H9 (cell line): Measurements from ENCODE around the gene HS2ST1. TPM values are rescaled to one million over a fixed set of nuclear protein-coding genes. Genes with fewer than 3 reads are reported as not detected.

Experiments
- DNase-seq: peaks from one replicate; pipeline ENCODE4 v3.0.0-alpha.2; 2017
- H2AFZ ChIP-seq: one replicate; pipeline ENCODE4 v1.6.1; 2013; ENCODE audit warnings: mild to moderate bottlenecking, low read length, control low read depth, moderate library complexity
- H2AK5ac ChIP-seq: 2 replicates; pipeline ENCODE4 v1.6.1; 2013; ENCODE audit warnings: low read length, control low read depth, mixed read lengths; ENCODE audit not compliant: insufficient read length
- H2BK120ac ChIP-seq: one replicate; pipeline ENCODE4 v1.6.1; 2013; ENCODE audit warnings: low read depth, mild to moderate bottlenecking, low read length, control low read depth, inconsistent platforms; ENCODE audit not compliant: poor library complexity, severe bottlenecking
- H2BK12ac ChIP-seq: 2 replicates; pipeline ENCODE4 v1.6.1; 2013; ENCODE audit warnings: low read length, control low read depth, mixed read lengths, low read depth; ENCODE audit not compliant: insufficient read length
- H2BK15ac ChIP-seq: 2 replicates; pipeline ENCODE4 v1.6.1; 2013; ENCODE audit warnings: low read depth, low read length, control low read depth
- H2BK20ac ChIP-seq: one replicate; pipeline ENCODE4 v1.6.1; 2013; ENCODE audit warnings: low read depth, mild to moderate bottlenecking, low read length, control low read depth, inconsistent platforms; ENCODE audit not compliant: poor library complexity, severe bottlenecking
- H2BK5ac ChIP-seq: 2 replicates; pipeline ENCODE4 v1.6.1; 2013; ENCODE audit warnings: low read length, control low read depth, mixed read lengths; ENCODE audit not compliant: insufficient read length
- H3K14ac ChIP-seq: 2 replicates; pipeline ENCODE4 v1.6.1; 2013; ENCODE audit warnings: low read length, control low read depth; ENCODE audit not compliant: insufficient read depth
- H3K18ac ChIP-seq: 2 replicates; pipeline ENCODE4 v1.6.1; 2013; ENCODE audit warnings: low read depth, mild to moderate bottlenecking, mixed read lengths, low read length, control low read depth; ENCODE audit not compliant: insufficient read length
- H3K23ac ChIP-seq: 2 replicates; pipeline ENCODE4 v1.6.1; 2013; ENCODE audit warnings: low read length, control low read depth, mixed read lengths, low read depth; ENCODE audit not compliant: insufficient read length
- H3K23me2 ChIP-seq: 2 replicates; pipeline ENCODE4 v1.6.1; 2013; ENCODE audit warnings: low read depth, mild to moderate bottlenecking, mixed read lengths, low read length, control low read depth; ENCODE audit not compliant: insufficient read length, poor library complexity, severe bottlenecking
- H3K27ac ChIP-seq: 2 replicates; pipeline ENCODE4 v1.5.1; 2013; ENCODE audit warnings: low read length, control low read depth, mixed read lengths, low read depth; ENCODE audit not compliant: insufficient read length
- H3K27me3 ChIP-seq: 2 replicates; pipeline ENCODE4 v1.6.1; 2013; ENCODE audit warnings: low read length, control low read depth, inconsistent platforms; ENCODE audit not compliant: insufficient read depth
- H3K4ac ChIP-seq: 2 replicates; pipeline ENCODE4 v1.6.1; 2013; ENCODE audit warnings: low read depth, mild to moderate bottlenecking, control low read depth, inconsistent platforms, low read length, moderate library complexity
- H3K4me1 ChIP-seq: 2 replicates; pipeline ENCODE4 v1.6.1; 2013; ENCODE audit warnings: low read length, control low read depth, inconsistent platforms; ENCODE audit not compliant: insufficient read depth
- H3K4me2 ChIP-seq: 2 replicates; pipeline ENCODE4 v1.6.1; 2013; ENCODE audit warnings: low read length, control low read depth, mixed read lengths; ENCODE audit not compliant: insufficient read length, insufficient read depth
- H3K56ac ChIP-seq: 2 replicates; pipeline ENCODE4 v1.6.1; 2013; ENCODE audit warnings: low read depth, mild to moderate bottlenecking, mixed read lengths, low read length, control low read depth; ENCODE audit not compliant: insufficient read length
- H3K79me1 ChIP-seq: 2 replicates; pipeline ENCODE4 v1.6.1; 2013; ENCODE audit warnings: low read depth, mild to moderate bottlenecking, moderate library complexity, low read length, control low read depth, inconsistent platforms; ENCODE audit not compliant: insufficient read depth, poor library complexity, severe bottlenecking
- H3K79me2 ChIP-seq: 2 replicates; pipeline ENCODE4 v1.6.1; 2013; ENCODE audit warnings: low read length, control low read depth, inconsistent platforms; ENCODE audit not compliant: insufficient read depth
- H3K9ac ChIP-seq: 2 replicates; pipeline ENCODE4 v1.6.1; 2013; ENCODE audit warnings: low read length, control low read depth, mixed read lengths; ENCODE audit not compliant: insufficient read length; ENCODE audit errors: extremely low read depth
- H3K9me3 ChIP-seq: one replicate; pipeline ENCODE4 v1.6.1; 2013; ENCODE audit warnings: low read depth, low read length, inconsistent platforms; ENCODE audit not compliant: control insufficient read depth
- H3T11ph ChIP-seq: one replicate; pipeline ENCODE4 v1.6.1; 2013; ENCODE audit warnings: mild to moderate bottlenecking, low read length, control low read depth, inconsistent platforms
- H4K20me1 ChIP-seq: one replicate; pipeline ENCODE4 v1.6.1; 2013; ENCODE audit not compliant: control insufficient read depth, insufficient read length, insufficient read depth
- H4K5ac ChIP-seq: 2 replicates; pipeline ENCODE4 v1.6.1; 2013; ENCODE audit warnings: low read depth, mild to moderate bottlenecking, mixed read lengths, low read length, control low read depth; ENCODE audit not compliant: insufficient read length
- H4K8ac ChIP-seq: replicated peaks from 2 replicates; pipeline ENCODE4 v1.6.1; 2013; ENCODE audit warnings: low read length, control low read depth, mixed read lengths, low read depth; ENCODE audit not compliant: insufficient read length
- H4K91ac ChIP-seq: 2 replicates; pipeline ENCODE4 v1.6.1; 2013; ENCODE audit warnings: low read depth, mild to moderate bottlenecking, moderate library complexity, mixed read lengths, low read length, control low read depth; ENCODE audit not compliant: insufficient read length
- H3K27ac Mint-ChIP-seq, 3 experiments: 2 replicates in 2 of 3; 3 replicates in 1 of 3; pipeline ENCODE4 v1.8.0; 2020 to 2021; ENCODE audit warnings: mixed read lengths in 3 of 3, mild to moderate bottlenecking in 1 of 3, moderate library complexity in 1 of 3
- H3K27me3 Mint-ChIP-seq: 2 replicates; pipeline ENCODE4 v1.8.0; 2021; ENCODE audit warnings: low read depth, mild to moderate bottlenecking, moderate library complexity, mixed read lengths
- H3K36me3 Mint-ChIP-seq, 3 experiments: 2 replicates in 2 of 3; 3 replicates in 1 of 3; pipeline ENCODE4 v1.8.0; 2020 to 2021; ENCODE audit warnings: low read depth in 3 of 3, mixed read lengths in 3 of 3; ENCODE audit not compliant: insufficient read depth in 1 of 3
- H3K4me1 Mint-ChIP-seq, 2 experiments: 2 replicates each; pipeline ENCODE4 v1.8.0; 2020; ENCODE audit warnings: mixed read lengths in 2 of 2
- H3K4me3 Mint-ChIP-seq, 2 experiments: 2 replicates in 1 of 2; 3 replicates in 1 of 2; pipeline ENCODE4 v1.8.0; 2020 to 2021; ENCODE audit warnings: mild to moderate bottlenecking in 2 of 2, mixed read lengths in 2 of 2, moderate library complexity in 1 of 2
- H3K9me3 Mint-ChIP-seq, 2 experiments: 2 replicates in 1 of 2; 3 replicates in 1 of 2; pipeline ENCODE4 v1.8.0; 2020; ENCODE audit warnings: mild to moderate bottlenecking in 2 of 2, mixed read lengths in 2 of 2, moderate library complexity in 1 of 2
- WGBS: extraction: QIAGEN DNeasy Blood & Tissue Kit; methylation state at CpG from one replicate; pipeline ENCODE4 v1.1.7; 2013; ENCODE audit warnings: missing lambda C conversion rate, low lambda C conversion rate, mixed read lengths; ENCODE audit not compliant: insufficient read length; ENCODE audit errors: extremely low coverage; 5-methylcytosine and 5-hydroxymethylcytosine counted together
- total RNA-seq: library from RNA; stranded (reverse); gene quantifications from 2 replicates; pipeline ENCODE4 v1.2.1, GENCODE V29; 2021
- TF ChIP-seq, protein P1 (sequence below): fragments of 200-600 bp; sonication (generic); conservative IDR thresholded peaks from 3 replicates; pipeline ENCODE4 v1.8.0; 2021; ENCODE audit warnings: antibody characterized with exemption, mild to moderate bottlenecking

The HS2ST1 gene
- total RNA-seq, 1 experiment from 2014 or later, result 20.1 TPM

DNA sequence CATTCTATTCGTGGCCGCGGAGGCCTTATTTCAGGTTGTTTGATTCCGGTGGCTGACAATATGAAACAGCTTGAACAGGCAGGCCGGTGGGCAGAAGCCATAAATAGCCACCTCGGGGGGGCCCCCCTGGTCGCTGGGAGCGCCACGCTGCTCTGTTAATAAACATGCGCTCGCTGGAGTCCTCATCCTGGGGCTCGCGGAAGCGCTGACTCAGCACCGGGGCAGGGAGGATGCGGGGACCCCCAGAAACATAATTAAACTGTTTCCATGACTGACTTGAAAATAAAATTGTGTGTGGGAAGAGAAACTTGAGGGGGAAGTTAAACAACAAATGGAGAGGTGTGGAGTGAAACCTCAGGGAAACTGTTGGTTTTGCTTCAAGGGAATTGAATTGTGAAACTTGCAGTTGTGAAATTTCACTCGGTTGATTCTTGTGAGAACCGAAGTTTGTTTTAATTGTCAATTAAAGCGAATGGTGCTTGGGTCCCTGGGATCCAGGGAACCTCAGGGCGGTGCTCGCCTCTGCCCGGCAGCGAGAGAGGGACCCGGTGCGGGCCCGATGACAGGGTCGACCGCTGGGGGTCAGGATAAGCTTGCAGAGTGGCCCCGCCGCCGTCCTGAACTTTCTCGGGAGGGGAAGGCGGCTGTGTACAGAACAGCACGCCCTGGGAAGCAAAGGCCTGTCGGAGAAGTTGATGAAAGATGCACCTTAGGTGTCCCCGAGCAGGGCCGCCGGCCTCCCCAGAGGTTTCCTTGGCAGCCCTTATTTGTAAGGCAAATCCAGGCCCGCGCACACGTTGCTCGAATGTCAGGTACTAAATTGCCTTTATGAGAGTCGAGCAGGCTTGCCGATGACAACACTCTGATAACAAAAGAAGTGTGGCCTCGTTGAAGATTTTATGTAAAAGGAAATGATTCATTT, 237.3 kb downstream of the HS2ST1 start:
- Histone ChIP-seq H3K4ac (no peak overlapping the region), H3K27ac (no peak overlapping the region), H3K14ac (peak overlapping the region; percentile 46; the same call in 1 of the 2 replicates), H2AK5ac (no peak overlapping the region), H3K79me2 (no peaks in the 10 kb centered on the region), H3K4me1 (no peaks in the 10 kb centered on the region; the same call in 1 of the 2 replicates), H3K9ac (no peak overlapping the region), H2BK12ac (no peak overlapping the region), H3K4me2 (peak overlapping the region; percentile 55), H4K5ac (no peak overlapping the region), H4K8ac (no peak overlapping the region), H2BK120ac (no peak overlapping the region), H2BK5ac (no peak overlapping the region), H3K9me3 (no peaks in the 10 kb centered on the region), H3K23me2 (no peaks in the 10 kb centered on the region), H3K27me3 (no peaks in the 10 kb centered on the region), H3T11ph (no peak overlapping the region), H3K18ac (no peak overlapping the region), H3K23ac (no peak overlapping the region), H3K56ac (no peak overlapping the region), H3K79me1 (no peaks in the 10 kb centered on the region), H4K20me1 (no peaks in the 10 kb centered on the region), H2BK15ac (no peak overlapping the region), H2AFZ (no peak overlapping the region), H4K91ac (no peak overlapping the region), H2BK20ac (no peak overlapping the region)
- Mint-ChIP-seq H3K27me3 (peaks cover 38% of the 10 kb centered on the region), H3K9me3 (no peaks in the 10 kb centered on the region), H3K36me3 (peaks cover 0 to 2% (median 0%) of the 10 kb centered on the region in 3 experiments; a peak in 2 of 7 replicates), H3K4me1 (peaks cover 37 to 50% of the 10 kb centered on the region in 2 experiments), H3K4me3 (peak overlapping the region; percentile 4 to 70), H3K27ac (no peak overlapping the region)
- peak; percentile 85 for DNase-seq
- TF ChIP-seq, protein P1, sequence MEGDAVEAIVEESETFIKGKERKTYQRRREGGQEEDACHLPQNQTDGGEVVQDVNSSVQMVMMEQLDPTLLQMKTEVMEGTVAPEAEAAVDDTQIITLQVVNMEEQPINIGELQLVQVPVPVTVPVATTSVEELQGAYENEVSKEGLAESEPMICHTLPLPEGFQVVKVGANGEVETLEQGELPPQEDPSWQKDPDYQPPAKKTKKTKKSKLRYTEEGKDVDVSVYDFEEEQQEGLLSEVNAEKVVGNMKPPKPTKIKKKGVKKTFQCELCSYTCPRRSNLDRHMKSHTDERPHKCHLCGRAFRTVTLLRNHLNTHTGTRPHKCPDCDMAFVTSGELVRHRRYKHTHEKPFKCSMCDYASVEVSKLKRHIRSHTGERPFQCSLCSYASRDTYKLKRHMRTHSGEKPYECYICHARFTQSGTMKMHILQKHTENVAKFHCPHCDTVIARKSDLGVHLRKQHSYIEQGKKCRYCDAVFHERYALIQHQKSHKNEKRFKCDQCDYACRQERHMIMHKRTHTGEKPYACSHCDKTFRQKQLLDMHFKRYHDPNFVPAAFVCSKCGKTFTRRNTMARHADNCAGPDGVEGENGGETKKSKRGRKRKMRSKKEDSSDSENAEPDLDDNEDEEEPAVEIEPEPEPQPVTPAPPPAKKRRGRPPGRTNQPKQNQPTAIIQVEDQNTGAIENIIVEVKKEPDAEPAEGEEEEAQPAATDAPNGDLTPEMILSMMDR, result peak; percentile 84
- WGBS, result no CpG with 5 or more reads among the region's 45 CpGs
